HPDE6-E6E7 (cell line): ENCODE results near the gene ZNF18.
"Not testable (repeated sequence)": the region's sequence is repeated elsewhere in the genome, so short reads cannot be mapped to it uniquely, and the experiment has no call there.

Source experiments
- DNase-seq: peaks from one replicate; pipeline ENCODE4 v3.0.0; 2011; ENCODE audit warnings: missing footprints; ENCODE audit errors: extremely low spot score

Gene ZNF18

GRCh38 chr17:11986179-11986941, 10.9 kb downstream of the ZNF18 start:
- DNase-seq = no peak

- no peak for DNase-seq
Measured at GRCh38 chr17:11981862-11982261, 15.4 kb downstream of the ZNF18 start.

- no peak for DNase-seq
Measured at GRCh38 chr17:11980813-11981212, 16.5 kb downstream of the ZNF18 start.

- DNase-seq = no peak
Measured at GRCh38 chr17:11979795-11980194, 17.5 kb downstream of the ZNF18 start.

- DNase-seq = not testable (repeated sequence)
Measured at GRCh38 chr17:11972741-11973140, 24.5 kb downstream of the ZNF18 start.

- no peak for DNase-seq
Measured at GRCh38 chr17:11969565-11969964, 27.7 kb downstream of the ZNF18 start.

- DNase-seq = no peak
Measured at GRCh38 chr17:11954936-11955335, 42.3 kb downstream of the ZNF18 start.

- DNase-seq = no peak
Measured at GRCh38 chr17:11953924-11954323, 43.4 kb downstream of the ZNF18 start.

- DNase-seq = no peak
Measured at GRCh38 chr17:11952610-11953009, 44.7 kb downstream of the ZNF18 start.

GRCh38 chr17:11950771-11951519, 46.3 kb downstream of the ZNF18 start:
- no peak for DNase-seq

- not testable (repeated sequence) for DNase-seq
Measured at GRCh38 chr17:11949571-11949970, 47.7 kb downstream of the ZNF18 start.

- peak; percentile 41 for DNase-seq
Measured at GRCh38 chr17:11948789-11949188, 48.5 kb downstream of the ZNF18 start.

GRCh38 chr17:11944587-11944986, 52.7 kb downstream of the ZNF18 start:
- peak; percentile 50 for DNase-seq

GRCh38 chr17:11943759-11944347, 53.4 kb downstream of the ZNF18 start:
- peak; percentile 70 for DNase-seq

- DNase-seq = not testable (repeated sequence)
Measured at GRCh38 chr17:11943086-11943485, 54.2 kb downstream of the ZNF18 start.

GRCh38 chr17:11940904-11941303, 56.4 kb downstream of the ZNF18 start:
- DNase-seq = no peak

GRCh38 chr17:11935734-11936406, 61.4 kb downstream of the ZNF18 start:
- DNase-seq = no peak

GRCh38 chr17:11932337-11932898, 64.9 kb downstream of the ZNF18 start:
- DNase-seq = no peak

GRCh38 chr17:11928436-11928835, 68.8 kb downstream of the ZNF18 start:
- DNase-seq = no peak
